Stimulated activated CD4-positive, alpha-beta T cell treated with anti-CD3 and anti-CD28 coated beads, Interleukin-1b, Interleukin-23, amount 100 ng/mL, for 4 hours (primary cell): Measurements from ENCODE around the gene OPCML.

ENCODE experiments used
- DNase-seq, 2 donors: peaks; one replicate each; pipeline ENCODE4 v3.0.0-alpha.2; 2020; ENCODE audit warnings: low read depth in 2 of 2

Gene OPCML

DNA sequence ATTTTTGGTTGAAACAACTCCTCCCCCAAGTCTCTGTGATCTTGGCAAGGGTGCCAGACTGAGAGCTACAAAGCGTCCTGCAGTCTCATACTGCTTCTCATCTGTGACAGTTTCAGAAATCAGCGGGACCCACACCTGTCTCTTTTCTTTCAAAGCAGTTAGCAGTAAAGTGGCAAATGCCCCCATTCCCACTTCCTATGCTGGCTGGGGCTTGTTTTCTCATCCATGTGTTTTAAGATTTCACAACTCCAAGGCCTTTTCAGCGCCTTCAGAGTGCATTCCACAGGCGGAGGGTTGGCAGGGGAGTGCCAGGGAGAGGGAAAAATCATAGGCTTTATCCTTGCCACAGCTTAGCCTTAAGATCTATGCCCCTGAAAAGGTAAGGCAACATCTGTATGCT lies 493.5 kb downstream of the OPCML start:
- DNase-seq = no peak

DNA sequence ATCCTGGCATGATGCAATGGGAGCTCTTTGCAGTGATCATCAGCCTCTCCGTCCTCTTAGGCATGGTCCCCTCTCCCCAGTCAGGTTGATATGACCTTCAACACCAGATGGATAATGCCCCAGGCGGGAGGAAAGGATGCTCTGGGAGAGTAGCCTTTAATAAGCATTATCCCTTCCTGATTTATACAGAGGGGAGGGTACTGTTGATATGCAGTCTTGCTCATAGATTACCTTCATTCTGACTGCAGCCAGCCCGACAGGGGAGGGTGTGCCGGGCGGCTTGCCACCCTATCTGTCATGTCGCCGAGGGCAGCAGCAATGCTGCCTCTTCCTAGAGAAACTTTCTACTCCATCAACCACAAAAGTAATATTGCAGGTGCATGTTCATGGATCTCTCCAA lies 497.4 kb downstream of the OPCML start:
- no peak for DNase-seq

DNA sequence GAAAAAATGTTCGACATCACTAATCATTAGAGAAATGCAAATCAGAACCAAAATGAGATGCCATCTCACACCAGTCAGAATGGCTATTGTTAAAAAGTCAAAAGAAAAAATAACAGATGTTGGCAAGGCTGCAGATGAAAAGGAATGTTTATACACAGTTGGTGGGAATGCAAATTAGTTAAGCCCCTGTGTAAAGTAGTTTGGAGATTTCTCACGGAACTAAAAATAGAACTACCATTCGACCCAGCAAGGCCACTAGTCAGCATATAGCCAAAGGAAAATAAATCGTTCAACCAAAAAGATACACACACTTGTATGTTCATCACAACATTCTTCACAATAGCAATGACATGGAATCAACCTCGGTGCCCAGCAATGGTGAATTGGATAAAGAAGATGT lies 503.2 kb downstream of the OPCML start:
- DNase-seq = no peak

DNA sequence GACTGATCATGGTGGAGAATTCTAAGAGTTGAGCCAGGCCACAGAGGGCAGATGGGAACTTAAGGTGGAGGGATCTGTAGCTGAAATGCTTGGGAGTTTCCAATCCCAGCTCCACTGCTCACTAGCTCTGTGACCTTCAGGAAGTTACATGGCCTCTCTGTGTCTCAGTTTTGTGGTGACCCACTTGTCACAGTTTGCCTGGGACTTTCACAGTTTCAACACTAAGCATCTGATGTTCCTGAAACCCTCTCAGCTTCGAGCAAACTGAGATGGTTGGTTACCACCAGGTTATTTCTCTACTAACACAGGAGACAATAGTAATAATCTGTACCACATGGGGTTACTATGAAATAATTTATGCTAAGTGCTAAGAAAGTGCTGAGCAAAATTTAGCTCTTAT lies 505.3 kb downstream of the OPCML start:
- DNase-seq = no peak

DNA sequence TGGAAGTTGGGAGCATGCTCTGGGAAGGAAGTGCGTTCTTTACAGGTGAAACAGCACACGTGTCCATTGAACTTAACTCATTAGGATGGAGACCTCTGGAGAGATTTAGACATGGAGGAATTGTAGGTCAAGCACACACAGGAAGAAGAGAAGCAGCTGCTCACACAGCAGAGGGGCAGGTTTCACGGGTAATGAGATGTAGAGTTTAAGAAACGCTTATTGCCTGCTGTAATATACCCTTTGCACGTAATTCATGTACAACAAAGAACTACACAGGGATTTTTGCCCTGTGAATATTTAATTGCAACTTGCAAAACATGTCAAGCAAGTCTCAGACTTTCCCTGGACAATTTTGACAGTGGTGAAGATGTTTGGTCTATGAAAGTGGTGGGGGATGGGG lies 508.0 kb downstream of the OPCML start:
- no peak for DNase-seq

DNA sequence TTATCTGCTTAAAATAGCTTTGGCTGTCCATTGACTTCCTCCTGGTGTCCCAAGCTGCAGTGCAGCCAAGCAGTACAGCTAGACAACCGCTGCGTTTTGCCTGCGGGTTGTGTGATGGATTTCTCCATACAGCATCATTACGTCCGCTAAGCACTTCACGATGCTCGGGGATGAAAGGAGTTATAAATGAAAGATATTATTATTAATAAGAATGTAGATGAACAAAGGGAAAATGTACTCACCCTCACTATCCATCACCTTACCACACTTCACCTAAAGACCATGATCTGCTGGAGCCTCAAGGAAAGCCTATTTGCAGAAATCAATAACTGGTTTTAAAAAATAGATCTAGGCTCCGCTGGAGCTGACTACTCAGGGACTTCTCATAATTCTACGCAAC lies 509.1 kb downstream of the OPCML start:
- no peak for DNase-seq

DNA sequence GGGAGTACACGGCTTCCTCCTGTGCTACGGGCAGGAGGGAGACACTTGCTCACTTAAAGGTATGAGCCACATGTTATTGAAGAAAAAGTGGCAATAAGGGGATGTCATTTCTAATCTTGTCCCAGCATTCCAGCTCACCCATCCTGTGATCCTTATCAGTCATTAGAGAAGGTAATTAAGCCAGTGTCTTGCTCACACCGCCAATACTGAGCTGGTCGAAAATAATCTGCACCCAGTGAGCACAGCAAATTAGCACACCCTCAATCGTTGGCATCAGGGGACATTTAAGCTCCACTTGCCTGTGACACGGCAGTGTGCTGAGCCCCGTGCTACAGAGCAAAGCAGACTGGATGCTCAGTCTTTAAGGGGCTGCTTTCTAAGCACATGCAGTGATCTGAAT lies 510.7 kb downstream of the OPCML start:
- DNase-seq = no peak

DNA sequence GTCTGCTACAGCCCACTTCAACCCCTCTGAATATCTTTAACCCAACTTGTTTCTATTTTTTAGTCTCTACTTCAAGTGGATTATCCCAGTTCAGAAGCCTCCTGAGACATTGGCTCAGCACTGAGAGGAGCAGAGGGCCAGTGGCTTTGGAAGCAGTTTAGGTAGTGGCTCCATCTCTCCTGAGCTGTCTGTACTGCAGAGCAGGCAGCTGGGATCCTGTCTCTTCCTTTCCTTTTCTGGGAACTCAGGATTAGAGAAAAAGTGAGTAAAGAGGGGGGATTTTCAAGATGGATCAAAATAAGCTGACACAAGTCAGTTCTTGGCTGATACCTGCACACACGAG lies 512.0 kb downstream of the OPCML start:
- no peak for DNase-seq

DNA sequence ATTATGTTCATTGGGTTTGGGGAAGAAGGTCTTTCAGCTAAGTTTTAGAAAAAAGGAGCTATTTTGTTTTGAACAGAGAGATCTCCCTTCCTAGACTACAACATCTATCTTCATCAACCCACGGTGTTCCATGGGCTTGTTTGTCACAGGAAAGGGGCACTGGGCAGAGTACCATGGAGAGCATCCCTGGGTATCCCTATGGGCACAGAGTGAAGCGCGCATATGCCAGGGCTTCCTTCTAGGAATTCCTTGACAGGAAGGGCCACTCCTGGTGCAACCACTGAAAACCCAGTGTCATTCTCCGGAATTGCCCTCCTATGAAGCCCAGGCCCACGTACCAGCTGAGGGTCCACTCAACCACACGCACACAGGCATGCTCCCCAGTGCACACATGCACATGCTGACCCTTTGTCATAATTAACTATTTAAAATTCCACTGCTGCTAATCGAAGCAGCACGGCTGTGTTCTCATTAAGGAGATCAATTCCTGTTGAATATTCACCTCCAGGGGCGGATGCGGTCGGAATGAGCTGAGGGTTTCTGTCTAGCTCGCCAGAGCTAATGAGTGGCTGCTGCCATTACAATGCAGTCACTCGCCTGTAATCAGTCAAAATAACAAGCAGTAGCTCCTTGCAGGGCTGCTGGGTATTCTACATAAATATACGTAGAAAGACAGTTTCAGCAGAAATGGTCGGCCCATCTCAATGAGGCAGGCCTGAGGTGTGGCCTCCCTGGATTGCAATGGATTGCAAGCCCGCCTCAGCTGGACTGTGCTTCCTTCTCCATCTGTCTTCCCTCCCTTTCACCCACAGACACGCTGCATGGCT lies 512.5 kb downstream of the OPCML start:
- DNase-seq = no peak

DNA sequence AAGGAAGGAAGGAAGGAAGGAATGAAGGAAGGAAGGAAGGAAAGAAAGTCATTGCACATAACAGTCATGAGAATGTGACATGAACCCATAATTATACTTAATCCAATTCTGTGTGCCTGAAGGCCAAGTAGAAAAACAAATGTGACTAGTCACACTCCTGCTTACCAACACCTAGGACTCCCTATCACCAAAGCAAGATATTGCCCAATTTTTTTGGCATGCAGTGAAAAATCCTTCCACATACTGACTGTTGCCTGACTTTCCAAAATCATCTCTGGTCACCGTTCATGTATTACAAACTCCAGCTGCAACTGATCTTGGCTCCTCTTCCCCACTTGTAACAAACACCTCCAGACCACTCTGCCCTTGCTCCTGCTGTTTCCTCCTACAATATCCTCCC lies 516.8 kb downstream of the OPCML start:
- DNase-seq = no peak

DNA sequence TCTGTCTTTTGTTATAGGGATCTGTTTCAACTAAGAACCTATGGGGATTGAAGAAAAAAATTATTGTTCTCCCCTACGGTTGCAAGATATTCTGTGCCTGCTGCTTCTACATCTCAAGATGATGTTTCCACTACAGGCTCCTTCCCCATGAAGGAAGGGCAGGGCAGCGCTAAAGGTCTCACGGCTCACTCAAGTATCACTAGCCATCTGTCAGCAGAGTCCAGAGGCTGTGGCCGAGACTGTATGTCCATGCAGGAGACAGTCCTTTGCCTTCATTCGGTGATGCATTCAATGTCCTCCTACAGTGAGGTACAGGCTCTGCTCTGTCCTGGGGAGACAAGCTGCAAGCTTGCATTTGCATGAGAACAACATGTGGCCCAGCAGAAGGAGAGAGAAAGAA lies 518.0 kb downstream of the OPCML start:
- no peak for DNase-seq

DNA sequence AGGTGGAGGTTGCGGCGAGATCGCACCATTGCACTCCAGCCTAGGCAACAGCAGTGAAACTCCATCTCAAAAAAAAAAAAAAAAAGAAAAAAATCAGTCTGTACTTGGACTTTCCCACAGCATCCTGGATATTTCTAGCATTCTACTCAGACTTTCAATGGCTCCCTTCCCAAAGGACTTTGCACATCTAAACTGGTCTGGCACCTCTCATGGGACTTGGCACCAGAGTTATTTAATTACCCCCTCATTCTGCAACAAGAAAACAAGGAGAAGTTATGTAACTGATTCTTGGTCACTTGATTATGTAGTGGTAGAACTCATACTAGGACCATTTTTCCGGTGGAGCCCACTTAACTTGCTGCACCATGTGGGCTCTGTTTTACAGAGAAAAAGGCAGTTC lies 519.5 kb downstream of the OPCML start:
- no peak for DNase-seq

DNA sequence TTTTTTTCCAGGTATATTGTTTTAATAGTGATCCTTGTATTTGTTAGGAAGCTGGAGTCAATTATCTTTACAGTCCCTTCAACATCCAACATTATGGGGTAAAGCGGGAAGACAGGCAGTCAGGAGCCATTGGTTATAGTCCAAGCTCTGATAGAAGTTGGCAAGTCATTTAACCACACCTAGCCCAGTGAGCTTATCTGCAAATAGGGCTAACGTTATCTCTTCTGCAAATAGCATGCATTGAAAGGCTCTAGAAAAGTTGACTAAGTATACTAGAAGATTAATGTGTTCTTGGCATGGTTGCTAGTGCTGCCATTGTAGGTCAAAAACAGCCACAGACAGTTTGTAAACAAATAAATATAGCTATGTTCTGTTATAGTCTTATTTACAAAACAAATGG lies 520.7 kb downstream of the OPCML start:
- no peak for DNase-seq

DNA sequence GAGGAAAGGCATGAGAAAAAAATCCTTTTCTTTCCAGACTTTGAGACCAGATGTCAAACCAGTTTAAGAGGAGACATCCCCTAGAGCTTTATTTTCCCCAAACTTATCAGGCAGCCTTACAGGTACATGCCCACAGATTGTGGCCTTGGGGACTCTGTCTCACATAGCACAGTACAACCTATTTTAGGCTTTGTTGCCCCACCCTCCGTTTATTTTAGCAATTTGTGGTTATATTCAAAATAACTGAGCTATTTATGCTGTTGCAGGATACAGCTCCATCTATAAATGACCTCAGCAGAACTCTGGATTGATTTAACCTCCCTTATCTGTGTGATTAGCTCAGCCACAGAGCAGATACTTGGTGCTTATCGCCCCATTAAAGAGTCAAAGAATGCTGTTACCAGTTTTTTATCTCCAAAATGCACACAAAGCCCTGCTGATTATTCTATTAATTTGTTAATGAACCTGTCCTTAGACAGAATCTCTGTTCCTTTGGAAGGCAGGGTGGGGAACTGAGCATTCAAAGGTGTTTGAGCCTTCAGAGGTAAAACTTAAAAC lies 525.2 kb downstream of the OPCML start:
- no peak for DNase-seq

DNA sequence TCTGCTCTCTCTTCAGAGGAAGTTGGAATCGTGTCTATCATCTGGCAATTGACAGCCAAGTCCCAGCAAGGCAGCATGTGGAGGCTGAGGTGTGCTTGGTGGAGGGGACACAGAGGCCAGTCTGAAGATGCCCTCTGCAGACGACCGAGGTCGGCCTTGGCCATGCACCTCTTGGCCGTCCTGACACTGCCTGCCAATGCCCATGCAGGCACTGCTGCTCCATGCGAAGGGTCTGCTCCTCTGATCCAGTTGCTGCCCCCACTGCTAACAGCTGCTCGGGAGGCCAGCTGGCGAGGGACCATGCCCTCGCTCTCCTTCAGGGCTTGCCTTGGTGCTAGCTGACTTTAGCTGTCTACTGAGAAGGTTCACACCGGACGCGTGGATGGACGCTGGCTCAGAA lies 527.9 kb downstream of the OPCML start:
- DNase-seq = no peak

DNA sequence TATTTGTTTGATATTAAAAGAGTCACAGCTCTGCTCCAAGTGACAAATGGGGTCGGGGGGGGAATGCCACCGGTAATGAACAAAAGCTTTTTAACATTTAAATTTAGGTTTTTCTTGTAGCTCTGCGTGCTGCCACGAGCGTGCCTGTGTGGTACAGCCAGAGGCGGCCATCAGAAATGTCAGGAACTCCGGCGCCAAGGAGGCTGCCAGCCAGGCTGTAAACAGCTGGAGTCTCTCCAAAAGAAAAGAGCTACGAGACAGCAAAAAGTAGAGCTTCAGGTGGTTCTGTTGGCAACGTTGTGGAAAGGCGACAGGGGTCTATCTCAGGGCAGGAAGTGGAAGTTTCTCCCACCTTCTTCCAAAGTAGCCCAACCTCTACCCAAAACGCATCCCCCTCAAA lies 532.8 kb downstream of the OPCML start:
- no peak for DNase-seq

DNA sequence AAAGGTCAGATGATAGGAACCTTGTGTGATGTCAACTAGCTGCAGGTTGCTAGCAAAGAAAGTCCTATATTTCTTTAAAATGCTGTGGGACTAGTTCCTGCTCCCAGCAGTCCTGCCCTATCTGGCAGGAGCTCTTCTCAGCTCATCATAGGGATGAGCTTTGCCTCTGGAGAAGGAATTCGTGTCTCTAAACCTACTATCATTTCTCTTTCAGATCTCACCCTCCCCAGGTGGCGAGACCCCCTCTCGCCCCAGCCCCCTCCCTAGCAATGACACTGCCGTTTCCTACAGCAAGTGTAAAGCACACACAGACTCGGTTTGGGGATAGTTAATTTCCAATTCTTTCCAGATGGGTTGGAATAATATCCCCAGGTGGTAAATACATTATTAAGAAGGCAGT lies 533.3 kb downstream of the OPCML start:
- no peak for DNase-seq

DNA sequence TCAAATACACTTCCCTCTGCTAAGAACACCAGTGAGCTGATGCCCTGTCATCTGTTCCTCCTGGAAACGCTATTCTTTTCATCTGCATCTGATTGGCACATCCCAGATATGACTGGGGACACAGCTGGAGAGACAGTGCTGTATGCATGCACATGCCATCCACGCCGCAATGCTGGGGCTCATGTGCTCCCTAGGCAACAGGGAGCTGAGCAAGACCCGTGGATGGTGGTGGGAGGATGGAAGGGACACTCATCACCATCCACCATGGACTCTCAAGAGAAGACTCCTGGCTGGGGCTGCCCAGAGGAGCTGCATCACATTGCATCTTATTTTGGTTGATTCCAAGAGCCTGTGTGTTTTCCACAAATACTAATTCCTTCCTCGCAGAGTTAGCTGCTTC lies 534.9 kb downstream of the OPCML start:
- DNase-seq = no peak

DNA sequence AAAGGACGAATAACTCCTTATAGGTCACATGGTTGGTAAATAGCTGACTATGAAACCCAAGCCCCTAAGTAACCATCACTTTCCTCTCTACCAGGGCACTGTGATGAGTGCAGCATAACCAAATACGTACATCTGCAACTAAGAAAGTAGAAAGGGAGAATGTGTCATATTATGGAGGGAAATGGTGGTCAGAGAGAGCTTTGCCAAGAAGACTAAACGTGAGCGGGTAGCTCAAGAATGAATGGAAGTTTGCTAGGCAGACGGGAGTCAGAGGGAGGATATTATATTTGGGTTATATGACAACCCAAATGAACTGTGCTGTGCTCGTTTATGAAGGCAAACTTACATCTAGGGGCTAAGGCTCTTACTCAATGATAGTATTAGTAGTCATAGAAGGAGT lies 537.3 kb downstream of the OPCML start:
- DNase-seq = no peak

DNA sequence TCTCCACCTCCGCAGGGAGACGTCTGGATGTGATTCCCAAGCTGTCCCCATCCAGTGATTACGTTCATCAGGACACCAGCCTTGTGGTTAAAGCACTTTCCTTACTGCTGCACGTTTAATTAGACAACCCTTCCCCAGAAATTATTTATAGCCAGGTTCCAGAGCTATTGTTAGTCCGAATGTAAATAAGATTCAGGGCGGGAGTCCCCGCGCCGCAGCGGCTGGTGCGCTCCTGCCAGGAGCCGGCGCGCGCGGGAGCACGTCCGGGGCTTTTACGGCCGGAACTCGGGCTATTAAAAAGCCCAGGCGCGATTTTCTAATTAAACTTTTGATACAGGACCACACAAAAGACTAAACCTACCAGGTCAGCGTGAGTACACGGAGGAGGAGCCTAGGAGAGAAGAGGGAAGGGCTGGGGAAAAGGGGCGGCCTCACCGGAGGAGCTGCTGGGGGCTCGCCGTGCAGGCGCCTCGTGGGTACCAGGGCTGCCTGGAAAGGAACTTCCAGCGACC lies 538.3 kb downstream of the OPCML start:
- DNase-seq = no peak

DNA sequence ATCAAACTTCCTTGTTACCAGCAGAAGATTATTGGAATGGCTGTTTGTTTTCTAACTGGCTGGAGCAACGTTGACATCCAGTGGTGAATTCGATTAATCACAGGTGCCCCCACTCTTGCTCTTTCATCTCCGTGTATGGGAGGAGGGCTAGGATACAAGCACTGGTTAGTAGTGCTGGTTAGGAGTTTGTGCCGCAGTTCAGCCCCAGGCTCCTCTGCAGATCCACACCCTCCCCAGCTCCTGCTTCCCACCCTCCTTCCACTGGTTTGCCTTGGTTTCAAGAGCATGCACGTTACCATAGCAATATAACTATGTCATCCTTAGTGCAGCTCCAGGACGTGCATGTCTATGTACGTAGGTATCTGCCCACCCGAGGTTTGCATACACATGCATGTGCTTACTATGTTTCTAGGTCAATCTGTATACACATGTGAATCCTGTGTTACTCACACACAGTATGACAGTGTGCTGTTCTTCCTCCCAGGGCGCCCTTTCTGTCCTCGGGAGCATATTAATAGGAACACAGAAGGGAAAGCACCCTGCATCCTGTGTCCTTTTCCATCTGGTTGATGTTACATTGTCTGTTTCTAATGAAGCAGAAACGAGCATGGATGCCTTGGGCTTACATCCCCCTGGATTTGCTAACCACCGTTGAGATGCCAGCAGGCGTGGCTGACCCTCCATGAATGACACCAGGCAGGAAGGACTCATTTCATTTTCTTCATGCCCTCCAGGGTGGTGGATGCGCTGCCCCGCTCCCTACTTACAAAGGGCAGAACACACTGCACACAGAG lies 539.3 kb downstream of the OPCML start:
- no peak for DNase-seq

DNA sequence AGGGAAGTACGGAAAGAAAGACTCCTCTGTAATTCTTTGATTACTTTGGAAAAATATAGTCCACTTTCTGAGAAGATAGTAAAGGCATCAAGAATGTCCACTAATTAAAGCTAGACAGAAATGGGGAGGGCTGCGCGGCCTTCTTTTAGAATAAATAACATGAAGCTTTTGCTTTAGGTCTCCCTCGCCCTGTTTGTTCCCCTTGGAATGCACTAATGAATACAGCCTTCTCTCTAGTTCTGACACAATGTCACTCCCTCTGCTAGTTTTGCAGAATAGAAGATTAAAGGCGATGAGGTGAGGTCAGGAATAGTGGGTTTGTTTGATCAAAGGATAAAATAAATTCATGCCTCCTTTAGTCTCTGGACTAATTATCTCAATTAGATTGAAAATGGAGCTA lies 543.9 kb downstream of the OPCML start:
- no peak for DNase-seq

DNA sequence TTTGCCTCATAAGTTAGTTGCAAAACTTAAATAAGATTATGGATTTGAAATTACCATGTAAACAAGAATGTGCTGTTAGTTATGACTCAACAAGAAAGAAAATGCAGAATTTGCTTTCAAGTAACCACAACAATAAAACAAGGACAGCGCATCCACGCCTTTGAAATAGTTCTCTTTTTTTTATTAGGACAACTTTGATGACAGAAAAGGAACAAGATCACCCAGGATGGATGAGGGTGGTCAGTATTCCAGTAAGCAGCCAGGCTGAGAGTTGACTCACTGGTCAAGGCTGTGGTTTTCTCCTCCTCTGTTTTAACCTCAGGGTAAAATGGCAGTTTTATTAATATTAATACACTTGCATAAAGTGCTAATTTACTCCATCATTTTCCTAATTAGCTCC lies 544.4 kb downstream of the OPCML start:
- no peak for DNase-seq
